Raji (cell line): ENCODE measurements around the gene ANKRD23.

Experiments
- POLR2A ChIP-seq: IDR thresholded peaks from 2 replicates; pipeline ENCODE4 v1.6.1; 2011; ENCODE audit warnings: low read depth, low read length, control low read depth; ENCODE audit not compliant: insufficient read depth

Gene ANKRD23

GRCh38 chr2:96802721-96803120 is 41.1 kb downstream of the ANKRD23 start:
- TF ChIP-seq POLR2A = no peak

- no peak for TF ChIP-seq POLR2A
These were observed 41.8 kb downstream of the ANKRD23 start for GRCh38 chr2:96801786-96802595.

GRCh38 chr2:96801005-96801785 is 42.6 kb downstream of the ANKRD23 start:
- TF ChIP-seq POLR2A = no peak

- TF ChIP-seq POLR2A = no peak
These were observed 43.5 kb downstream of the ANKRD23 start for GRCh38 chr2:96800061-96801004.

- no peak for TF ChIP-seq POLR2A
These were observed 44.2 kb downstream of the ANKRD23 start for GRCh38 chr2:96799623-96799935.

- no peak for TF ChIP-seq POLR2A
These were observed 44.8 kb downstream of the ANKRD23 start for GRCh38 chr2:96798733-96799622.

GRCh38 chr2:96797066-96797625 is 46.7 kb downstream of the ANKRD23 start:
- no peak for TF ChIP-seq POLR2A

- no peak for TF ChIP-seq POLR2A
These were observed 48.7 kb downstream of the ANKRD23 start for GRCh38 chr2:96795076-96795475.

GRCh38 chr2:96792772-96793749 is 50.8 kb downstream of the ANKRD23 start:
- TF ChIP-seq POLR2A = no peak

GRCh38 chr2:96789245-96789617 is 54.6 kb downstream of the ANKRD23 start:
- no peak for TF ChIP-seq POLR2A

- TF ChIP-seq POLR2A = no peak
These were observed 55.2 kb downstream of the ANKRD23 start for GRCh38 chr2:96788442-96789244.
